ENCODE measurements around the gene APCDD1L. TPM values are rescaled to one million over a fixed set of nuclear protein-coding genes. Genes with fewer than 3 reads are reported as not detected.
"Not testable (repeated sequence)": the region's sequence is repeated elsewhere in the genome, so short reads cannot be mapped to it uniquely, and the experiment has no call there.

APCDD1L gene
- total RNA-seq, 4 donors from 2014 or later, result not detected

DNA sequence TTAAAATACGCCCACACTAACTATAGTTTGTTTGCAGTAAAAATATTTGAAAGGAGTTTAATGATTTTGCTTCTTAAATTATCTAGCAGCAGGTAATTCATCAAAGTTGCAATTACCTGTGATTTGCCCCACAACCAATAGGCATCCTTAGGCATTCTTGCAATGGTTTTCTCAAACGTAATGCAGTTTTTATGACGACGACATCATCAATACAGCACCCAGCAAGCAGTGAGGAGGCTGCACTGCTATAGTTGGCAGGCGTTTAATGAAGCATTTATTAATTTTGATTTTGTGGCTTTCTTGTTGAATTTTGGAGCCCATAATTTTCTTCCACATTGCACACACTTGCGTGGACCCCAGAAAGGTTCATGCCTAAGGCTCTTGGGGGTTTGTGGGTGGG lies 28.1 kb upstream of the APCDD1L start:
- Histone ChIP-seq H3K27me3 (no peaks in the 10 kb centered on the region), H3K27ac (no peak overlapping the region), H3K9me3 (no peaks in the 10 kb centered on the region), H3K4me1 (no peaks in the 10 kb centered on the region), H3K4me3 (no peak overlapping the region), H3K36me3 (no peaks in the 10 kb centered on the region)
- no peak for DNase-seq
- TF ChIP-seq, protein P1, sequence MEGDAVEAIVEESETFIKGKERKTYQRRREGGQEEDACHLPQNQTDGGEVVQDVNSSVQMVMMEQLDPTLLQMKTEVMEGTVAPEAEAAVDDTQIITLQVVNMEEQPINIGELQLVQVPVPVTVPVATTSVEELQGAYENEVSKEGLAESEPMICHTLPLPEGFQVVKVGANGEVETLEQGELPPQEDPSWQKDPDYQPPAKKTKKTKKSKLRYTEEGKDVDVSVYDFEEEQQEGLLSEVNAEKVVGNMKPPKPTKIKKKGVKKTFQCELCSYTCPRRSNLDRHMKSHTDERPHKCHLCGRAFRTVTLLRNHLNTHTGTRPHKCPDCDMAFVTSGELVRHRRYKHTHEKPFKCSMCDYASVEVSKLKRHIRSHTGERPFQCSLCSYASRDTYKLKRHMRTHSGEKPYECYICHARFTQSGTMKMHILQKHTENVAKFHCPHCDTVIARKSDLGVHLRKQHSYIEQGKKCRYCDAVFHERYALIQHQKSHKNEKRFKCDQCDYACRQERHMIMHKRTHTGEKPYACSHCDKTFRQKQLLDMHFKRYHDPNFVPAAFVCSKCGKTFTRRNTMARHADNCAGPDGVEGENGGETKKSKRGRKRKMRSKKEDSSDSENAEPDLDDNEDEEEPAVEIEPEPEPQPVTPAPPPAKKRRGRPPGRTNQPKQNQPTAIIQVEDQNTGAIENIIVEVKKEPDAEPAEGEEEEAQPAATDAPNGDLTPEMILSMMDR (IDR thresholded peaks at IDR 0.05), result no peak
- no peak for TF ChIP-seq POLR2A (IDR thresholded peaks at IDR 0.05)

DNA sequence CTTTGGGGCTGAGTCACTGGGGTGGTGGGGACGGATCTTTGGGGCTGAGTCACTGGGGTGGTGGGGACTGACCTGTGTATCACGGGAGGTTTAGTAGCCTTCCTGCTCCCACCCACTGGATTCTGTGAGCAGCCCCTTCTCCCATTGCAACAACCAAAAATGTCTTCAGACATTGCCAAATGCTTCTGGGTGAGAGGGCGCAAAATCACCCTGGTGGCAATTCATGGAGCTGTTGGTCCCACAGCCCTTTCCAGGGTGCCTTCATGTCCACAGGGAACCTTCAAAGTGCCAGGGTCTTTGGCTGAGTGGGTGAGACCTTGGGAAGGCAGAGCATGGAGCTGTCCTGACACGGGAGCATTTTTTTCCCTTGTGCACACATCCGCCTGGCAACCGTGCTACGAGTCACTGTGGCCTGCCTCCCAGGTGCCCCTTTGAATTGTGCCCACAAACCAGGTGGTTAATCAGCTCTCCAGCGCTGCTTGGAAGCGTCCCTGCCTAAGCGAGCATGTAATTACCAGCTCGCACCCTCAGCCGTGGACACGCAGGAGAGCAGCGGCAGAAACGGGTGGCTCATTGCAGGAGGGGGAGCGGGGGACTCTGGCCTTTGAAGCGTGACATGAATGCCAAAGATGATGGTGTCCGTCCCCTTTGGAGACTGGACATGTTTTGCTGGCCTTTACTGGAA lies 27.4 kb upstream of the APCDD1L start:
- Histone ChIP-seq H3K4me1 (no peaks in the 10 kb centered on the region), H3K9me3 (peaks cover 0 to under 1% (median 0%) of the 10 kb centered on the region in 4 donors), H3K27me3 (no peaks in the 10 kb centered on the region), H3K36me3 (no peaks in the 10 kb centered on the region), H3K4me3 (no peak overlapping the region), H3K27ac (no peak overlapping the region)
- no peak for DNase-seq
- TF ChIP-seq, protein P1 (IDR thresholded peaks at IDR 0.05), result no peak
- TF ChIP-seq POLR2A (IDR thresholded peaks at IDR 0.05), result no peak

DNA sequence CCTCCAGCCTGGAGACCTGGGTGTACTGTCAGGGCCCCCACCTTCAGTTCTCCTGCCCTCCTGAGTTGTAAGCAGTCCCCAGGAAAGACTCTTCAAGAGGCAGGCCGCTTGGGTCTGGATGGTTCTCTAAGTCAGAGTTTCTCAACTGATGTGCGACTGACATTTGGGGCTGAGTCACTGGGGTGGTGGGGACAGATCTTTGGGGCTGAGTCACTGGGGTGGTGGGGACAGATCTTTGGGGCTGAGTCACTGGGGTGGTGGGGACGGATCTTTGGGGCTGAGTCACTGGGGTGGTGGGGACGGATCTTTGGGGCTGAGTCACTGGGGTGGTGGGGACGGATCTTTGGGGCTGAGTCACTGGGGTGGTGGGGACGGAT lies 26.8 kb upstream of the APCDD1L start:
- not testable (repeated sequence) for H3K4me1 ChIP-seq, H3K4me3 ChIP-seq, H3K27ac ChIP-seq, H3K9me3 ChIP-seq, H3K36me3 ChIP-seq, H3K27me3 ChIP-seq, DNase-seq

DNA sequence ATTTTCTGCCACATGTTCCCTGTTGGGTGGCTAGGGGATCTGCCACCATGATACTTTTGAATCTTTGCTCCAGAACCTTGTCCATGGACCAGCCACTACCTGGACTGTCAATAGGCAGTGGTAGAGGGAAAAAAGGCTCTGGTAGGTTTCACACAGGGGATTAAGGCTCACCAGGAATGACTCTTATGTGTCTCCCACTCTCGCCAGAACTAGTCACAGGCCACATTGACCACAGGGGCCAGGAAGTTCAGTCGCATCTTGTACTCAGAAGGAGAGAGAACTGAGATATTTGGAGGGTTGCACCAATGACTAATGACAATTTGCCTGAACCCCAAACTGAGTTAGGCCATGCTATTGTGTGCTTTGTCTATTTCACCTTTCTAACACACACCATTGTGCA lies 23.6 kb upstream of the APCDD1L start:
- no peak for TF ChIP-seq POLR2A (IDR thresholded peaks at IDR 0.05)
- TF ChIP-seq, protein P1 (IDR thresholded peaks at IDR 0.05), result no peak
- no peak for DNase-seq
- no peak overlapping the region for H3K27ac ChIP-seq

DNA sequence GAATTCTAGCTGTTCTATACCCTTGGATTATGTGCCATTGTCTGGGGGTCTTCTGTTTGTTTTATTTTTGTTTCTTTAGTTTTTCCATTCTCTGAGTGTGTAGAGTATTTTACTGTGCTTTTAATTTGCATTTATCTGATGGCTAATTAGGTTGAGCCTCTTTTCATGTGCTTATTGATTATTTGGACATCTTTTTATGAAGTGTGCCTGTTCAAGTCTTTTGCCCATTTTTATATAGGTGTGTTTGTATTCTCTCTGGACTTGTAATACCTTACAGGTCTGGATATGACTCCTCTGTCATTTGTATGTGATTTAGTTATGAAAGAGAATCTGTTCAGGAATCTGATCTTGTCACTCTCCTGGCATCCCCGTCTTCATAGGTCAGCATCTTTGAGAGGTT lies 22.6 kb upstream of the APCDD1L start:
- H3K36me3 ChIP-seq, result no peaks in the 10 kb centered on the region
- H3K27ac ChIP-seq, result no peak overlapping the region

More for the DNA sequence above, 23.6 kb upstream of the APCDD1L start:
- H3K27me3 ChIP-seq, result no peaks in the 10 kb centered on the region
- no peaks in the 10 kb centered on the region for H3K36me3 ChIP-seq
- H3K4me1 ChIP-seq, result no peaks in the 10 kb centered on the region
- H3K4me3 ChIP-seq, result no peak overlapping the region
- H3K9me3 ChIP-seq, result peaks cover 0 to 5% (median 0%) of the 10 kb centered on the region in 4 donors

DNA sequence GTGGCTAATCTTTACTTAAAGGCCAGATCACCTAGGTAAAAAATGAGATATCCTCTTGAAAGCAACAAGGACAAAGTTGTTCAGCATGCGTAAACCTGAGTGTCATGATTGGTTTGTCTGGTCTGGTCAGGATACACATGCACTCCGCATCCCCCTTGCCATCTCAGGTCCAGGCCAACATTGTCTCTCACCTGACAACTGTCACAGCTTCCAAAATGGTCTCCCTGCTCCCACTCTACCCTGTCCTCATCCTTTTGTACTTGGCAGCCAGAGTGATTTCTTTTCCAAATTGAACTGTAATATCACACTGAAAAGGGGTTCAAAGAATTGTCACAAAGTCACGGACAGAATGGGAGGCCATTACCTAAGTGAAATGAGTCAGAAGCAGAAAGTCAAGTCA lies 21.1 kb upstream of the APCDD1L start:
- DNase-seq, result no peak
- Histone ChIP-seq H3K27me3 (no peaks in the 10 kb centered on the region), H3K27ac (no peak overlapping the region), H3K36me3 (no peaks in the 10 kb centered on the region), H3K4me3 (no peak overlapping the region), H3K9me3 (peaks cover 0 to 12% (median 4%) of the 10 kb centered on the region in 4 donors), H3K4me1 (no peaks in the 10 kb centered on the region)
- no peak for TF ChIP-seq POLR2A (IDR thresholded peaks at IDR 0.05)
- TF ChIP-seq, protein P1 (IDR thresholded peaks at IDR 0.05), result no peak

More for the DNA sequence above, 22.6 kb upstream of the APCDD1L start:
- Histone ChIP-seq H3K9me3 (peaks cover 0 to 5% (median 0%) of the 10 kb centered on the region in 4 donors), H3K4me1 (no peaks in the 10 kb centered on the region), H3K27me3 (no peaks in the 10 kb centered on the region), H3K4me3 (no peak overlapping the region)
- TF ChIP-seq, protein P1 (IDR thresholded peaks at IDR 0.05), result no peak
- TF ChIP-seq POLR2A (IDR thresholded peaks at IDR 0.05), result no peak
- DNase-seq, result no peak

Data from Peyer's patch (tissue), 4 donors.